Right lobe of liver (tissue), 4 donors: ENCODE measurements around the gene CROCC2.

Source experiments
- CTCF ChIP-seq, 4 donors: fragments of 200-600 bp in 3 of 4; fragments of 450-650 bp in 1 of 4; IDR thresholded peaks; one replicate each; pipeline versions ENCODE4 v1.5.1 to v1.8.0; 2016 to 2022; ENCODE audit warnings: antibody characterized with exemption in 4 of 4, mild to moderate bottlenecking in 2 of 4
- POLR2A ChIP-seq: fragments of 450-650 bp; IDR thresholded peaks from one replicate; pipeline ENCODE4 v1.6.1; 2017; ENCODE audit warnings: antibody characterized with exemption, mild to moderate bottlenecking
- donor health status: DM: no; HTN: no; CAD: no.
- donor health status: DM: no; HTN: no; CAD: no.
- donor health status: DM: no; HTN: yes; CAD: no.

GRCh38 chr2:240878341-240878936, 27.7 kb upstream of the CROCC2 start:
- TF ChIP-seq CTCF (IDR thresholded peaks at IDR 0.05): no peak
- no peak for TF ChIP-seq POLR2A
